Measurements from ENCODE around the gene ERN1.

DNA sequence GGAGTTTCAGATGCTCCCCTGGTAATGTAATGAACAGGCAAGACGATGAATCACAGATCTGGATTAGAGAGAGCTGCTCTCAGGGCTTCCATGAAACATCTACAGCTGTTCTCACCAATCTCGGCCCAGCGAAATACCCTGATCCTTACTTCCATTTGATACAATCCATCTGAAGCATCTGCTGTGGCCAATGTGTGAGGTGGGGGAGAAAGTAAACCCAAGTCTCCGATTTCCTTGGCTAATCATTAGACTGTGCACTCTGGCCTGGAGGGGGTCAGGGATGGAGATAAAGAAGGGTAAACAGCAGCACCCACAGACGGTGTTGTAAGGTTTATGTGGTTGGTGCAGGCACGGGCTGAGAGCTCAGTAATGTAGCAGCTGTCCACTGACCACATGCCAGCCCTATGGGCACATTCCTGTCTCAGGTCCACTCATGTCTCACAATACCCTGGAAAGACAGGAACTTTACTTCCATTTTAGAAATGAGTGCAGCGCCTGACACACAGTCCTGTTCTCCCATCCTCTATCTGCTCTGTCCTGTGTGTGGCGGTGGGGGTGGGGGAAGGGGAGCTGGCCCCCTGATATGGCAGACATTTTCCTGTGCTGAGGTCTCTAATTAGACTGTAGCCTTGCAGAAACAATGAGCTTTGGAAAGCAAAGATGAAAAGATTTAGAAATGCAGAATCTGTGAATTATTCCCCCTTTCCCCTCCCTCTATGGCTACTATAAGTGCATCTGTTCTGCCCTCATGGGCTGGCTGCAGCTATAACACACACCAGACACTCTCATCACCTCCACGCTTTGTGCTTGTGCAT is 48.3 kb upstream of the ERN1 start:
- TF ChIP-seq CTCF (IDR thresholded peaks at IDR 0.05) (no peak), POLR2A (IDR thresholded peaks at IDR 0.05) (no peak)
